HFF-Myc (cell line): Measurements from ENCODE around the gene IGSF9.

Source experiments
- DNase-seq: peaks from one replicate; pipeline ENCODE4 v3.0.0-alpha.2; 2011; ENCODE audit warnings: low read depth; ENCODE audit errors: extremely low read depth
- H3K4me3 ChIP-seq: replicated peaks from 2 replicates; pipeline ENCODE4 v1.5.1; 2011; ENCODE audit warnings: low read depth, mild to moderate bottlenecking, control low read depth, low read length
- TF ChIP-seq, protein P1 (sequence below): IDR thresholded peaks from 2 replicates; pipeline ENCODE4 v1.5.1; 2012; ENCODE audit warnings: mild to moderate bottlenecking, low read depth, low read length, control low read depth; ENCODE audit errors: missing control alignments

IGSF9 gene

GRCh38 chr1:159974350-159974965, 29.0 kb upstream of the IGSF9 start:
- H3K4me3 ChIP-seq = no peak overlapping the region
- no peak for DNase-seq
- TF ChIP-seq, protein P1, sequence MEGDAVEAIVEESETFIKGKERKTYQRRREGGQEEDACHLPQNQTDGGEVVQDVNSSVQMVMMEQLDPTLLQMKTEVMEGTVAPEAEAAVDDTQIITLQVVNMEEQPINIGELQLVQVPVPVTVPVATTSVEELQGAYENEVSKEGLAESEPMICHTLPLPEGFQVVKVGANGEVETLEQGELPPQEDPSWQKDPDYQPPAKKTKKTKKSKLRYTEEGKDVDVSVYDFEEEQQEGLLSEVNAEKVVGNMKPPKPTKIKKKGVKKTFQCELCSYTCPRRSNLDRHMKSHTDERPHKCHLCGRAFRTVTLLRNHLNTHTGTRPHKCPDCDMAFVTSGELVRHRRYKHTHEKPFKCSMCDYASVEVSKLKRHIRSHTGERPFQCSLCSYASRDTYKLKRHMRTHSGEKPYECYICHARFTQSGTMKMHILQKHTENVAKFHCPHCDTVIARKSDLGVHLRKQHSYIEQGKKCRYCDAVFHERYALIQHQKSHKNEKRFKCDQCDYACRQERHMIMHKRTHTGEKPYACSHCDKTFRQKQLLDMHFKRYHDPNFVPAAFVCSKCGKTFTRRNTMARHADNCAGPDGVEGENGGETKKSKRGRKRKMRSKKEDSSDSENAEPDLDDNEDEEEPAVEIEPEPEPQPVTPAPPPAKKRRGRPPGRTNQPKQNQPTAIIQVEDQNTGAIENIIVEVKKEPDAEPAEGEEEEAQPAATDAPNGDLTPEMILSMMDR = no peak

- no peak for DNase-seq
- TF ChIP-seq, protein P1 = no peak
- no peak overlapping the region for H3K4me3 ChIP-seq
These were observed 28.0 kb upstream of the IGSF9 start for GRCh38 chr1:159973350-159973940.

DNA sequence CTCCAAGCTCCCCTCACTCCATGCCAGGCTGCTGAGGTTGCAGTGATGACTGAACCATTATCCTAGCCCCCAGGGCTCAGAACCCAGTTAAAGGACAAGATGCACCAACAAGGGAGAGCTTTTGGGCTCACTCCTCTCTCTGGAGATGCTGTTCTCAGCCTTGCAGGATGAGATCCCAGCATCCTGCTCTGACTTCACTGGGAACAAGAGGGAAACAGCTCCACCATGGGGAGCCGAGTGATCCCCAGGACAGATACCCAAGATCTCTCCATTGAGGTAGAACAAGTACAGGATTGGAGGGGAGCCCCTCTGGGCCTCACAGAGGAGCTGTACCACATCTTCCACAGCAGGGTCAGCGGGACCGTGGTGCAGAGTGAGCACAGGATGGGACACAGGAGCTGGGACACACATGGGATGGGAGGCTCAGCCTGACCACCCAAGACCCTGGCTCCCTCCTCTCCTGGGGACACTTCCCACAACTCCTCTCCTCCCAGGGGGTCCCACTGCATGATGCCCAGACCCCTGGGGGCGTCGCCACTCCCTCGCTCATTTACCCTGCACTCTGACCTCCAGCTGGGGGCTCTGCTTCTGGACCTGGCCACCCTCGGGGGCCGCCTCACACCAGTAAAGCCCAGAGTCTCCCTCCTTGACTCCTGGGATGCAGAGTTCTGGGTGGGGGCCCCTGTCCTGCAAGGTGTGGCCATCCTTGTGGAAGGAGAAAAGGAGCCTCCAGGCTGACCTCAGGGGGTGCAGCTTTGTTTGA, 27.2 kb upstream of the IGSF9 start:
- DNase-seq = no peak
- no peak overlapping the region for H3K4me3 ChIP-seq
- TF ChIP-seq, protein P1 = no peak

GRCh38 chr1:159970932-159971342, 25.5 kb upstream of the IGSF9 start:
- TF ChIP-seq, protein P1 = no peak
- H3K4me3 ChIP-seq = no peak overlapping the region
- DNase-seq = no peak

GRCh38 chr1:159968901-159969300, 23.5 kb upstream of the IGSF9 start:
- H3K4me3 ChIP-seq = no peak overlapping the region
- TF ChIP-seq, protein P1 = no peak
- DNase-seq = no peak

GRCh38 chr1:159965263-159965662, 19.9 kb upstream of the IGSF9 start:
- TF ChIP-seq, protein P1 = no peak
- DNase-seq = no peak
- no peak overlapping the region for H3K4me3 ChIP-seq
